Measurements from ENCODE around the gene LNPEP.

Gene LNPEP

DNA sequence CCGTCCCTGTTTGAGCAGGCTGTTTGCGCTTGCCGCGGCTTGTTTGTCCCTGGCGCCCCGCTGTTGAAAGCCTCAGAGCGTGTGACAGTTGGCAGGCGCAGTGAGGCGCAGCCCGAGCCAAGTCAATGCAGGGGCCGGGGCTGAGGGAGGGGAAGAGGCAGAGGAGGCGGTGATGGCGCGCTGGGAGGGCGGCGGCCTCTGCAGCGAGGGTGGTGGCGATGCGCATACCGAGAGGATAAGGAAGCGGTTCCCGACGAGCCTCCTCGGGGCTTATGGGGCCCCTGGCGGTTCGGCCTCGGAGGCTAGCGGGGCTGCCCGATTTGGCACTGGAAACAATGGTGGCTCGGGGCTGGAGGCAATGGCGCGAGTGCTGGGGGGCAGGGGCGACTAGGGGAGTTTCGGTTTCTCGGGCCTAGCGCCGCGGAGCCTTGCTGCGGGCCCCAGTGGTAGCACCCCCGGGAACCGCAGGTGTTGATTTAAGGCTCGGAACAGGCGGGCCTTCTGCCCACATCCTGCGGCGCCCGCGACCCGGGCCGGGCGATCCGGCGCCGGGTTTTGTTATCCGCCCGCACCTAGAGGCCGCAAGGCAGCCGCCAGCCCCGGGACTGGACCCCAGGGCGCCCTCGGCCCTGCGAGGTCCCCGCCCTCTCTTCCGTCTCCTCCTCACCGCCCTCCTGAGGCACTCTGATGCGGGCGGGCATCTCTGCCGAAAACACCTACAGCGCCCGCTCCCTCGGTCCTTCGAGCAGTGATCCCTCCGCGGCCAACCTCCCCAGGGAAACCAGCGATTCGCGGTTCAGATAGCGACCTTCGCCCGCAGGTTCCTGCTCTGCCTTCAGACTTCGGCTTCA, 947 bp upstream of the LNPEP start (continued):
- TF ChIP-seq, protein P1, sequence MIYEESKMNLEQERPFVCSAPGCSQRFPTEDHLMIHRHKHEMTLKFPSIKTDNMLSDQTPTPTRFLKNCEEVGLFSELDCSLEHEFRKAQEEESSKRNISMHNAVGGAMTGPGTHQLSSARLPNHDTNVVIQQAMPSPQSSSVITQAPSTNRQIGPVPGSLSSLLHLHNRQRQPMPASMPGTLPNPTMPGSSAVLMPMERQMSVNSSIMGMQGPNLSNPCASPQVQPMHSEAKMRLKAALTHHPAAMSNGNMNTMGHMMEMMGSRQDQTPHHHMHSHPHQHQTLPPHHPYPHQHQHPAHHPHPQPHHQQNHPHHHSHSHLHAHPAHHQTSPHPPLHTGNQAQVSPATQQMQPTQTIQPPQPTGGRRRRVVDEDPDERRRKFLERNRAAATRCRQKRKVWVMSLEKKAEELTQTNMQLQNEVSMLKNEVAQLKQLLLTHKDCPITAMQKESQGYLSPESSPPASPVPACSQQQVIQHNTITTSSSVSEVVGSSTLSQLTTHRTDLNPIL (CRISPR knock-in tag; IDR thresholded peaks at IDR 0.05; ENCODE audit: low read depth) = no peak
- TF ChIP-seq, protein P2, sequence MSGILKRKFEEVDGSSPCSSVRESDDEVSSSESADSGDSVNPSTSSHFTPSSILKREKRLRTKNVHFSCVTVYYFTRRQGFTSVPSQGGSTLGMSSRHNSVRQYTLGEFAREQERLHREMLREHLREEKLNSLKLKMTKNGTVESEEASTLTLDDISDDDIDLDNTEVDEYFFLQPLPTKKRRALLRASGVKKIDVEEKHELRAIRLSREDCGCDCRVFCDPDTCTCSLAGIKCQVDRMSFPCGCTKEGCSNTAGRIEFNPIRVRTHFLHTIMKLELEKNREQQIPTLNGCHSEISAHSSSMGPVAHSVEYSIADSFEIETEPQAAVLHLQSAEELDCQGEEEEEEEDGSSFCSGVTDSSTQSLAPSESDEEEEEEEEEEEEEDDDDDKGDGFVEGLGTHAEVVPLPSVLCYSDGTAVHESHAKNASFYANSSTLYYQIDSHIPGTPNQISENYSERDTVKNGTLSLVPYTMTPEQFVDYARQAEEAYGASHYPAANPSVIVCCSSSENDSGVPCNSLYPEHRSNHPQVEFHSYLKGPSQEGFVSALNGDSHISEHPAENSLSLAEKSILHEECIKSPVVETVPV (CRISPR knock-in tag; IDR thresholded peaks at IDR 0.05) = no peak
- TF ChIP-seq ZC3H10 (CRISPR knock-in tag; IDR thresholded peaks at IDR 0.05) (no peak), OSR1 (CRISPR knock-in tag; IDR thresholded peaks at IDR 0.05) (no peak), GLIS3 (CRISPR knock-in tag; IDR thresholded peaks at IDR 0.05) (peak; percentile 55; the same call in 1 of the 2 replicates)

DNA sequence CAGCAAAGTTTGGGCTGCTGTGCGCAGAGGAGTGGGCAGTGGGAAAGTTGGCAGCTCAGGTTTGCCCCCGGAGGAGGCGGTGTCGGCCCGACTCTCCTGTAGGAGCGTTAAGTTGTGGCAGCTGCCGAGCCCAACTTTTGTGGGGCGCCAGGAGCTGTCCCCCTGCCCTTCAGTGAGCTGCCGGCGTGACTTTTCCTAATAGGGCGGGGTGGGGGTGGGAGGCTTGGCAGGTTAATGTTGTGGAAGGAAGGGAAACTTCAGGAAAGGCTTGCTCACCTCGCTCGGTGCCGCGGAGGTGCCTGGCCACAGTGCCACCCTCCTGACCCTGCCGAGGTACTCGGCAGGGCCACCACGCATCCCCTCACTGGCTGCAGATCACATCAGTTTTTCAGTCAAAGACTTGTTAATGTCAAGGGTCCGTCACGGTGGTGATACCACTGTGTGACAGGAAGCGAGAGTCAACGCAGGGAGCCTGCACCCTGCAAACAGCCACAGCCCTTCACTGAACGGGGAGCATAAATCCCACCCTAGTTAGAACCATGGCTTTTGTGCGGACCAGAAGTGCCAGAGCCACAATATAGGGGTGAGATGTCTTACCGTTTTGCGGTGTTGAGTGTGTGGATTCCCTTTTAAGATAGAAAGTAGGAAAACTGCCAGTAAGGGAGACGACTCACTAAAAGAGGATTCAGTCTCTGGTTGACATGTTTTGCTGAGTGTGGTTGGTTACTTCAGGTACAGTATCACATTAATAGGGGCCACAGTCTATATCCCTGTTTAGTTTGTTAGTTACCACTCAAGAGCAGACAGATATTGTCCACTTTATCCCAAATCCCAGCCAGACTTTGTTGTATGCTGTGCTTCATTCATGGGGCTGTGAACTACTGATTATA, 796 bp downstream of the LNPEP start:
- TF ChIP-seq GLIS3 (CRISPR knock-in tag; IDR thresholded peaks at IDR 0.05) = no peak
- TF ChIP-seq ISL1 (CRISPR knock-in tag; IDR thresholded peaks at IDR 0.05) = no peak
- TF ChIP-seq BACH2 (CRISPR knock-in tag; IDR thresholded peaks at IDR 0.05; ENCODE audit: borderline replicate concordance) = no peak
- TF ChIP-seq OSR1 (CRISPR knock-in tag; IDR thresholded peaks at IDR 0.05) = no peak
- no peak for TF ChIP-seq SNAI2 (CRISPR knock-in tag; IDR thresholded peaks at IDR 0.05)
- TF ChIP-seq RARB (CRISPR knock-in tag; IDR thresholded peaks at IDR 0.05) = no peak
- peak; percentile 16 for ATAC-seq

DNA sequence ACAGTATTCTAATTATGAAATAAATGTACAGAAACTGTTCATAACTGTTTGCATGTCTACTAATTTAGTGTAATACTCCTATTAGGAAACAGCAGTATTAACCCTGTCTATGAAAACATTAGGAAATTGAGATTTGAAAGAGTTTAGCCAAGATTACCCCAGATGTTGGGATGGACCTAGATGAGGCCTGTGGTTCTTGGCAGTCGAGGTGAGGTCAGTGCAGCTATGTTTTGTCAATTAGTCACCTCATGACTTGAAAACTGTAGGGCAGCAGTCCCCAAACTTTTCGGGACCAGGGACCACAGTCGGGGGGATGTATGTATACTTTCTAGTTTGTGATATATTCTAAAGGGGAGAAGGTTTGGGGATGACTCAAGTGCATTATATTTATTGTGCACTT, 4.7 kb downstream of the LNPEP start:
- TF ChIP-seq, protein P2 (CRISPR knock-in tag; IDR thresholded peaks at IDR 0.05) = no peak
- TF ChIP-seq PPARA (CRISPR knock-in tag; IDR thresholded peaks at IDR 0.05; ENCODE audit: borderline replicate concordance) = no peak
- no peak for TF ChIP-seq TOX (CRISPR knock-in tag; IDR thresholded peaks at IDR 0.05; ENCODE audit: borderline replicate concordance)
- no peak for TF ChIP-seq ARNTL (CRISPR knock-in tag; IDR thresholded peaks at IDR 0.05; ENCODE audit: borderline replicate concordance, low read depth)
- no peak for ATAC-seq

DNA sequence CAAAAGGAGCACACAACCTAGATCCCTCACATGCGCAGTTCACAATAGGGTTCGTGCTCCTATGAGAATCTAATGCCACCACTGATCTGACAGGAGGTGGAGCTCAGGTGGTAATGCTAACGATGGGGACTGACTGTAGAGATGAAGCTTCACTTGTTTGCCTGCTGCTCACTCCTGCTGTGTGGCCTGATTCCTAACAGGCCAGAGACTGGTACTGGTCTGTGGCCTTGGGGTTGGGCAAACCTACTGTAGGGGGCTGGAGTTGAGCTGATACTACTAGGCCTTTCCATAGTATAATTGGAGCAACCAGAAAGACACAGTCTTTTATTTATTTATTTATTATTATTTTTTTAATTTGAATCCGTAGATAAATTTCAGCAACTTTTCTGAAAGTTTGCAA, 5.3 kb downstream of the LNPEP start:
- TF ChIP-seq CSDC2 (CRISPR knock-in tag; IDR thresholded peaks at IDR 0.05) = no peak
- no peak for TF ChIP-seq ZNF70 (CRISPR knock-in tag; IDR thresholded peaks at IDR 0.05)
- TF ChIP-seq, protein P3, sequence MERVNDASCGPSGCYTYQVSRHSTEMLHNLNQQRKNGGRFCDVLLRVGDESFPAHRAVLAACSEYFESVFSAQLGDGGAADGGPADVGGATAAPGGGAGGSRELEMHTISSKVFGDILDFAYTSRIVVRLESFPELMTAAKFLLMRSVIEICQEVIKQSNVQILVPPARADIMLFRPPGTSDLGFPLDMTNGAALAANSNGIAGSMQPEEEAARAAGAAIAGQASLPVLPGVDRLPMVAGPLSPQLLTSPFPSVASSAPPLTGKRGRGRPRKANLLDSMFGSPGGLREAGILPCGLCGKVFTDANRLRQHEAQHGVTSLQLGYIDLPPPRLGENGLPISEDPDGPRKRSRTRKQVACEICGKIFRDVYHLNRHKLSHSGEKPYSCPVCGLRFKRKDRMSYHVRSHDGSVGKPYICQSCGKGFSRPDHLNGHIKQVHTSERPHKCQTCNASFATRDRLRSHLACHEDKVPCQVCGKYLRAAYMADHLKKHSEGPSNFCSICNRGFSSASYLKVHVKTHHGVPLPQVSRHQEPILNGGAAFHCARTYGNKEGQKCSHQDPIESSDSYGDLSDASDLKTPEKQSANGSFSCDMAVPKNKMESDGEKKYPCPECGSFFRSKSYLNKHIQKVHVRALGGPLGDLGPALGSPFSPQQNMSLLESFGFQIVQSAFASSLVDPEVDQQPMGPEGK (CRISPR knock-in tag; IDR thresholded peaks at IDR 0.05; ENCODE audit: borderline replicate concordance) = no peak
- TF ChIP-seq RARB (CRISPR knock-in tag; IDR thresholded peaks at IDR 0.05) = no peak
- TF ChIP-seq SNAI2 (CRISPR knock-in tag; IDR thresholded peaks at IDR 0.05) = no peak
- no peak for TF ChIP-seq ZFP3 (CRISPR knock-in tag; IDR thresholded peaks at IDR 0.05)
- TF ChIP-seq ZFP30 (CRISPR knock-in tag; IDR thresholded peaks at IDR 0.05) = no peak
- no peak for TF ChIP-seq GLIS3 (CRISPR knock-in tag; IDR thresholded peaks at IDR 0.05)
- TF ChIP-seq ISL1 (CRISPR knock-in tag; IDR thresholded peaks at IDR 0.05) = no peak
- no peak for TF ChIP-seq PPARA (CRISPR knock-in tag; IDR thresholded peaks at IDR 0.05; ENCODE audit: borderline replicate concordance)
- TF ChIP-seq ESRRG (CRISPR knock-in tag; IDR thresholded peaks at IDR 0.05) = no peak
- no peak for TF ChIP-seq TCF4 (CRISPR knock-in tag; IDR thresholded peaks at IDR 0.05; ENCODE audit: borderline replicate concordance)
- no peak for TF ChIP-seq ZC3H10 (CRISPR knock-in tag; IDR thresholded peaks at IDR 0.05)
- no peak for ATAC-seq
